HG03469 (cell line): Measurements from ENCODE around the gene MPZL1.

Experiments
- ATAC-seq: cut with Tn5 transposase; IDR thresholded peaks from one replicate; pipeline ENCODE4 v1.9.1; 2021; ENCODE audit warnings: mild to moderate bottlenecking, moderate library complexity, moderate number of reproducible peaks; ENCODE audit not compliant: unreplicated experiment

Gene MPZL1

GRCh38 chr1:167721617-167722151, at the start of gene MPZL1:
TSS of gene MPZL1 (plus strand) at chr1:167721982. CDS start at chr1:167722152, 170 bp downstream.
- ATAC-seq, result peak; percentile 84

GRCh38 chr1:167672831-167673230, 49.0 kb upstream of the MPZL1 start:
- ATAC-seq, result no peak

GRCh38 chr1:167673265-167673664, 48.5 kb upstream of the MPZL1 start:
- ATAC-seq, result no peak

GRCh38 chr1:167674156-167674555, 47.6 kb upstream of the MPZL1 start:
- no peak for ATAC-seq

- ATAC-seq, result no peak
These were observed 46.3 kb upstream of the MPZL1 start for GRCh38 chr1:167675440-167675839.

- ATAC-seq, result peak; percentile 28
These were observed 45.4 kb upstream of the MPZL1 start for GRCh38 chr1:167676205-167676915.

- ATAC-seq, result no peak
These were observed 44.6 kb upstream of the MPZL1 start for GRCh38 chr1:167676916-167677848.

GRCh38 chr1:167678422-167678821, 43.4 kb upstream of the MPZL1 start:
- no peak for ATAC-seq

GRCh38 chr1:167678838-167679237, 42.9 kb upstream of the MPZL1 start:
- ATAC-seq, result no peak

- no peak for ATAC-seq
These were observed 42.1 kb upstream of the MPZL1 start for GRCh38 chr1:167679714-167680113.

- ATAC-seq, result no peak
These were observed 40.8 kb upstream of the MPZL1 start for GRCh38 chr1:167681024-167681423.

- ATAC-seq, result no peak
These were observed 40.2 kb upstream of the MPZL1 start for GRCh38 chr1:167681451-167682098.

- no peak for ATAC-seq
These were observed 38.6 kb upstream of the MPZL1 start for GRCh38 chr1:167683226-167683625.

GRCh38 chr1:167683641-167684502, 37.9 kb upstream of the MPZL1 start:
- ATAC-seq, result no peak

- no peak for ATAC-seq
These were observed 35.9 kb upstream of the MPZL1 start for GRCh38 chr1:167685844-167686243.

GRCh38 chr1:167687919-167688519, 33.8 kb upstream of the MPZL1 start:
- no peak for ATAC-seq

- no peak for ATAC-seq
These were observed 32.2 kb upstream of the MPZL1 start for GRCh38 chr1:167689567-167689920.

- no peak for ATAC-seq
These were observed 31.7 kb upstream of the MPZL1 start for GRCh38 chr1:167690053-167690452.

GRCh38 chr1:167693425-167694045, 28.2 kb upstream of the MPZL1 start:
- no peak for ATAC-seq
